OCI-LY7 (cell line): ENCODE measurements around the gene AAK1.
"Not testable (repeated sequence)": the region's sequence is repeated elsewhere in the genome, so short reads cannot be mapped to it uniquely, and the experiment has no call there.

ENCODE experiments used
- CTCF ChIP-seq: fragments of 200-600 bp; sonication (generic); conservative IDR thresholded peaks from 2 replicates; pipeline ENCODE4 v1.5.1; 2014; ENCODE audit warnings: mild to moderate bottlenecking, antibody characterized with exemption, low read length, moderate library complexity, mixed read lengths
- EZH2phosphoT487 ChIP-seq: fragments of 200-600 bp; sonication (generic); IDR thresholded peaks from 2 replicates; pipeline ENCODE4 v1.6.1; 2018; ENCODE audit warnings: low read depth, borderline replicate concordance, mild to moderate bottlenecking, mixed run types, antibody characterized with exemption, low read length, moderate library complexity, mixed read lengths

- TF ChIP-seq CTCF, EZH2phosphoT487: not testable (repeated sequence)
Measured at GRCh38 chr2:69673098-69673497, 29.6 kb upstream of the AAK1 start.
